PC-3 (cell line): ENCODE measurements around the gene DLG4. TPM values are rescaled to one million over a fixed set of nuclear protein-coding genes. Genes with fewer than 3 reads are reported as not detected.

Experiments used
- ATAC-seq: fragments of 200-7000 bp; cut with Tn5 transposase; 2 replicates; pipeline ENCODE4 v1.9.1; 2020; ENCODE audit warnings: mild to moderate bottlenecking, moderate library complexity
- BruUV-seq: library from RNA; stranded (reverse); fragments of 400-500 nt; replicated peaks from 2 replicates; lab custom pipeline; 2021; lab: Mats Ljungman, UMichigan
- CTCF ChIA-PET: fragments of 300-600 bp; sonication (Branson Sonifier 250); formaldehyde crosslinking; loops from one replicate; lab custom pipeline; 2022; ENCODE audit warnings: antibody characterized with exemption; lab: Charles Lee
- POLR2A ChIA-PET: fragments of 300-600 bp; sonication (Branson Sonifier 250); formaldehyde crosslinking; loops from one replicate; lab custom pipeline; 2022; ENCODE audit warnings: antibody characterized with exemption; ENCODE audit not compliant: unreplicated experiment; lab: Charles Lee
- DNase-seq: peaks from one replicate; pipeline ENCODE4 v3.0.0-alpha.2; 2015
- H2AFZ ChIP-seq: fragments of 300-600 bp; sonication (generic); 2 replicates; pipeline ENCODE4 v1.6.0; 2016; ENCODE audit warnings: antibody characterized with exemption, low read length
- H3F3A ChIP-seq: fragments of 300-600 bp; sonication (generic); one replicate; pipeline ENCODE4 v1.6.0; 2017; ENCODE audit warnings: antibody characterized with exemption, low read length, control low read depth, mild to moderate bottlenecking; ENCODE audit not compliant: unreplicated experiment
- H3K27ac ChIP-seq: fragments of 300-600 bp; sonication (generic); 2 replicates; pipeline ENCODE4 v1.5.1; 2016; ENCODE audit warnings: mild to moderate bottlenecking, low read length
- H3K27me3 ChIP-seq: fragments of 300-600 bp; sonication (generic); 2 replicates; pipeline ENCODE4 v1.6.1; 2016; ENCODE audit warnings: low read length, mixed read lengths
- H3K36me3 ChIP-seq: fragments of 300-600 bp; sonication (generic); 2 replicates; pipeline ENCODE4 v1.6.1; 2016; ENCODE audit warnings: low read depth, mixed run types, low read length, mixed read lengths
- H3K4me1 ChIP-seq: fragments of 300-600 bp; sonication (generic); 2 replicates; pipeline ENCODE4 v1.5.1; 2016; ENCODE audit warnings: low read length; ENCODE audit not compliant: insufficient read depth
- H3K4me2 ChIP-seq: fragments of 300-600 bp; sonication (generic); 2 replicates; pipeline ENCODE4 v1.6.0; 2016; ENCODE audit warnings: low read length
- H3K4me3 ChIP-seq: fragments of 300-600 bp; sonication (generic); 2 replicates; pipeline ENCODE4 v1.5.1; 2016; ENCODE audit warnings: mild to moderate bottlenecking, low read length, mixed read lengths
- H3K79me2 ChIP-seq: fragments of 300-600 bp; sonication (generic); 2 replicates; pipeline ENCODE4 v1.6.1; 2017; ENCODE audit warnings: low read length, mixed read lengths
- H3K9ac ChIP-seq: fragments of 300-600 bp; sonication (generic); 2 replicates; pipeline ENCODE4 v1.6.0; 2016; ENCODE audit warnings: mild to moderate bottlenecking, low read length
- H3K9me2 ChIP-seq: fragments of 300-600 bp; sonication (generic); replicated peaks from 2 replicates; pipeline ENCODE4 v1.6.1; 2016; ENCODE audit warnings: mixed run types, low read length, mixed read lengths
- H3K9me3 ChIP-seq: fragments of 300-600 bp; sonication (generic); 2 replicates; pipeline ENCODE4 v1.6.1; 2016; ENCODE audit warnings: low read length, mixed read lengths
- H4K20me1 ChIP-seq: fragments of 300-600 bp; sonication (generic); 2 replicates; pipeline ENCODE4 v1.6.1; 2016; ENCODE audit warnings: low read length, mixed read lengths
- EZH2 ChIP-seq: fragments of 300-600 bp; sonication (generic); IDR thresholded peaks from one replicate; pipeline ENCODE4 v1.6.1; 2017; ENCODE audit warnings: antibody characterized with exemption, mild to moderate bottlenecking, low read length; ENCODE audit not compliant: unreplicated experiment
- EZH2phosphoT487 ChIP-seq: fragments of 300-600 bp; sonication (generic); IDR thresholded peaks from 2 replicates; pipeline ENCODE4 v1.6.1; 2018; ENCODE audit warnings: mild to moderate bottlenecking, antibody characterized with exemption, low read length, borderline replicate concordance
- intact Hi-C: fragments of 100-400 bp; cut with micrococcal nuclease; formaldehyde crosslinking; loops from 2 replicates; pipeline ENCODE4 v1.9.0; 2023
- total RNA-seq: library from RNA; depleted of rRNA; stranded (reverse); fragments of >200 nt; gene quantifications from 2 replicates; pipeline ENCODE4 v1.2.3, GENCODE V29; 2014
- TF ChIP-seq, protein P1 (sequence below): fragments of 300-600 bp; sonication (generic); conservative IDR thresholded peaks from 2 replicates; pipeline ENCODE4 v1.5.1; 2017; ENCODE audit warnings: antibody characterized with exemption, low read depth, mild to moderate bottlenecking, low read length

Gene DLG4
- total RNA-seq, 1 experiment from 2014 or later, result 6.5 TPM

DNA sequence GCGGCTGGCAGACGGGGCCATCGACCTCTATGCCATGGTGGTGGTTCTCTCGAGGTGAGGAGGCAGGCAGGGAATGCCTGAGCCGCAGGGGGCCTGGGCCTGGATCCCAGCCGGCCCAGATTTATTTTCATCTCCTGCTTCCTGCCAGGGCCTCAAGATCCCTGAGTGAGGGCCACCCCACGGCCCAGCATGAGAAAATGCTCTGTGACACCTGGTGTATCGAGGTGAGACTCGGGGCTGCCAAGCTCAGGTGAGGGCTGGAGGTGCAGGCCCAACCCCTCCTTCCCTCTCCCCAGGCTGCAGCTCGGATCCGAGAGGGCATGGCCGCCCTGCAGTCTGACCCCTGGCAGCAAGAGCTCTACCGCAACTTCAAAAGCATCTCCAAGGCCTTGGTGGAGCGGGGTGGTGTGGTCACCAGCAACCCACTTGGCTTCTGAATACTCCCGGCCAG is 5.0 kb upstream of the DLG4 start:
- H3K27ac ChIP-seq, result no peak overlapping the region
- H4K20me1 ChIP-seq, result peaks cover 14% of the 10 kb centered on the region; the same call in 1 of the 2 replicates
- H3K9me2 ChIP-seq, result no peaks in the 10 kb centered on the region
- H3K79me2 ChIP-seq, result peaks cover 25% of the 10 kb centered on the region
- H3K4me3 ChIP-seq, result no peak overlapping the region
- H3K9ac ChIP-seq, result no peak overlapping the region
- H3F3A ChIP-seq, result no peaks in the 10 kb centered on the region
- no peak for DNase-seq
- H3K9me3 ChIP-seq, result no peaks in the 10 kb centered on the region
- no peak for ATAC-seq
- TF ChIP-seq EZH2phosphoT487, result no peak
- TF ChIP-seq, protein P1, sequence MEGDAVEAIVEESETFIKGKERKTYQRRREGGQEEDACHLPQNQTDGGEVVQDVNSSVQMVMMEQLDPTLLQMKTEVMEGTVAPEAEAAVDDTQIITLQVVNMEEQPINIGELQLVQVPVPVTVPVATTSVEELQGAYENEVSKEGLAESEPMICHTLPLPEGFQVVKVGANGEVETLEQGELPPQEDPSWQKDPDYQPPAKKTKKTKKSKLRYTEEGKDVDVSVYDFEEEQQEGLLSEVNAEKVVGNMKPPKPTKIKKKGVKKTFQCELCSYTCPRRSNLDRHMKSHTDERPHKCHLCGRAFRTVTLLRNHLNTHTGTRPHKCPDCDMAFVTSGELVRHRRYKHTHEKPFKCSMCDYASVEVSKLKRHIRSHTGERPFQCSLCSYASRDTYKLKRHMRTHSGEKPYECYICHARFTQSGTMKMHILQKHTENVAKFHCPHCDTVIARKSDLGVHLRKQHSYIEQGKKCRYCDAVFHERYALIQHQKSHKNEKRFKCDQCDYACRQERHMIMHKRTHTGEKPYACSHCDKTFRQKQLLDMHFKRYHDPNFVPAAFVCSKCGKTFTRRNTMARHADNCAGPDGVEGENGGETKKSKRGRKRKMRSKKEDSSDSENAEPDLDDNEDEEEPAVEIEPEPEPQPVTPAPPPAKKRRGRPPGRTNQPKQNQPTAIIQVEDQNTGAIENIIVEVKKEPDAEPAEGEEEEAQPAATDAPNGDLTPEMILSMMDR, result no peak
- TF ChIP-seq EZH2, result no peak
- H3K36me3 ChIP-seq, result peaks cover 26% of the 10 kb centered on the region
- CTCF ChIA-PET, result no interaction called here
- H3K4me1 ChIP-seq, result peaks cover 11% of the 10 kb centered on the region; the same call in 1 of the 2 replicates
- no peak overlapping the region for H2AFZ ChIP-seq
- intact Hi-C loops, result no loop called here
- BruUV-seq, result no TSS peak
- no peak overlapping the region for H3K4me2 ChIP-seq
- POLR2A ChIA-PET, result no interaction called here
- H3K27me3 ChIP-seq, result no peaks in the 10 kb centered on the region

DNA sequence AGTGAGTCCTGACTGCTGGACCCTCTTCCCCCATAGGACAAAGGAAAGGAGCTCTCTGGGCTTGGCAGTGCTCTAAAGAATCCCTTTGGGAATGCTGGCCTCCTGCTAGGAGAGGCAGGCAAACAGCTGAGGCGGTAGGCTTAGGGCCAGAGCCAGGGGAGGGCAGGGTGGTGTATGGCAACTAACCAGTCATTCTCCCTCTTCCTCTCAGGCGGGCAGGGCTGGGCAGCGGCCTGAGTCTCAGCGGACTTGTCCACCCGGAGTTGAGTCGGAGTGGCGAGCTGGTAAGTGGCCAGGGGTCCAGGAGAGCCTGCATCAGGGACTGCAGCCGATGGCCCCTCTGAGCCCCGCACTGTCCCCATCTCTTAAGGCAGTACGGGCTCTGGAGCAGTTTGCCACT is 4.5 kb upstream of the DLG4 start:
- H3F3A ChIP-seq, result no peaks in the 10 kb centered on the region
- no peak overlapping the region for H3K4me3 ChIP-seq
- H3K9me2 ChIP-seq, result no peaks in the 10 kb centered on the region
- BruUV-seq, result no TSS peak
- H3K9ac ChIP-seq, result no peak overlapping the region
- H3K36me3 ChIP-seq, result peaks cover 26% of the 10 kb centered on the region
- H2AFZ ChIP-seq, result no peak overlapping the region
- no peaks in the 10 kb centered on the region for H3K9me3 ChIP-seq
- no peak for ATAC-seq
- peaks cover 25% of the 10 kb centered on the region for H3K79me2 ChIP-seq
- intact Hi-C loops, result no loop called here
- no peak overlapping the region for H3K4me2 ChIP-seq
- H4K20me1 ChIP-seq, result peaks cover 14% of the 10 kb centered on the region; the same call in 1 of the 2 replicates
- no peaks in the 10 kb centered on the region for H3K27me3 ChIP-seq
- ChIA-PET CTCF (no interaction called here), POLR2A (no interaction called here)
- no peak for DNase-seq
- TF ChIP-seq EZH2phosphoT487 (no peak), EZH2 (no peak)
- TF ChIP-seq, protein P1, result no peak
- peaks cover 15% of the 10 kb centered on the region; the same call in 1 of the 2 replicates for H3K4me1 ChIP-seq
- H3K27ac ChIP-seq, result no peak overlapping the region

DNA sequence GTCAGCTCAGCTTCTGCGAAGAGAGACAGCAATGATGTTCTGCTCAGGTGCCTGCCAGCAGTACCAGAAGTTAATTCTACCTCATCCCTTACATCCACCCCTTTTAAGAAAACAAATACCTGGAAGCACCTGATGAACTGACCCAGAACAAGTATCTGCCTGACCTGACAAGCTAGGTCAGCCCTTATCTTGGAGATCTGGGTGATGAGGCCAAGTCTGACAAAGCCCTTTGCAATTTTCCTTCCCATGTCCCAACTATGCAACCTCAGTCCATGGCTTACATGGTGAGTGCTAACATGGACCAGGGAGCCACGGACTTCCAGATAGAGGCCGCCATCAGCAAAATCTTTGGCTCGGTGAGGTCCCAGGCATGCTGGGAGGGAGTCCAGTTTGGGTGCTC is 3.7 kb upstream of the DLG4 start:
- no peak for ATAC-seq
- BruUV-seq, result no TSS peak
- POLR2A ChIA-PET, result no interaction called here

More for the DNA sequence above, 3.7 kb upstream of the DLG4 start:
- H3F3A ChIP-seq, result no peaks in the 10 kb centered on the region
- no peak overlapping the region for H3K27ac ChIP-seq
- no peak overlapping the region for H3K4me2 ChIP-seq
- intact Hi-C loops, result no loop called here
- CTCF ChIA-PET, result no interaction called here
- peaks cover 26% of the 10 kb centered on the region for H3K36me3 ChIP-seq
- peaks cover 14% of the 10 kb centered on the region; the same call in 1 of the 2 replicates for H4K20me1 ChIP-seq
- peaks cover 25% of the 10 kb centered on the region for H3K79me2 ChIP-seq
- H2AFZ ChIP-seq, result no peak overlapping the region
- H3K27me3 ChIP-seq, result no peaks in the 10 kb centered on the region
- no peak for TF ChIP-seq EZH2phosphoT487
- TF ChIP-seq, protein P1, result no peak
- TF ChIP-seq EZH2, result no peak
- DNase-seq, result no peak
- no peak overlapping the region for H3K4me3 ChIP-seq
- no peak overlapping the region for H3K9ac ChIP-seq
- no peaks in the 10 kb centered on the region for H3K9me2 ChIP-seq
- no peaks in the 10 kb centered on the region for H3K9me3 ChIP-seq
- peaks cover 18% of the 10 kb centered on the region; the same call in 1 of the 2 replicates for H3K4me1 ChIP-seq
